Colonic mucosa (tissue), 4 donors: Measurements from ENCODE around the gene FLNC. TPM values are rescaled to one million over a fixed set of nuclear protein-coding genes. Genes with fewer than 3 reads are reported as not detected.

Experiments
- DNase-seq: peaks from one replicate; pipeline ENCODE4 v3.0.0-alpha.2; 2020
- H3K27ac ChIP-seq: fragments of 200-600 bp; one replicate; pipeline ENCODE4 v1.8.0; 2021
- H3K27me3 ChIP-seq: fragments of 200-600 bp; one replicate; pipeline ENCODE4 v1.8.0; 2021
- H3K36me3 ChIP-seq: fragments of 200-600 bp; one replicate; pipeline ENCODE4 v1.8.0; 2021
- H3K4me1 ChIP-seq: fragments of 200-600 bp; one replicate; pipeline ENCODE4 v1.8.0; 2021; ENCODE audit warnings: mild to moderate bottlenecking
- H3K4me3 ChIP-seq: fragments of 200-600 bp; one replicate; pipeline ENCODE4 v1.8.0; 2021
- H3K9ac ChIP-seq, 2 donors: one replicate each; pipeline ENCODE4 v1.7.0; 2013; ENCODE audit warnings: control low read depth in 2 of 2, low read depth in 2 of 2, low read length in 2 of 2
- H3K9me3 ChIP-seq: fragments of 200-600 bp; one replicate; pipeline ENCODE4 v1.8.0; 2021
- CTCF ChIP-seq: fragments of 200-600 bp; IDR thresholded peaks from one replicate; pipeline ENCODE4 v1.8.0; 2022; ENCODE audit warnings: antibody characterized with exemption, mild to moderate bottlenecking
- intact Hi-C: fragments of 100-400 bp; cut with DNase I; formaldehyde crosslinking; loops from one replicate; pipeline ENCODE4 v1.14.1; 2022
- total RNA-seq, 2 donors: library from RNA; stranded (reverse); fragmentation: NEBNext Ultra II Directional in 1 of 2; extraction: Animal tissue kit (Norgen Biotek cat#: 25700) in 1 of 2; gene quantifications; one replicate each; pipeline ENCODE4 v1.2.1, GENCODE V29; 2021
- donor health status: healthy.
- donor health status: DM: no; HTN: no; CAD: no.
- donor health status: DM: no; HTN: no; CAD: no.

Gene FLNC
- total RNA-seq, 2 donors from 2014 or later, result 4.5 to 88.6 TPM

- no peaks in the 10 kb centered on the region for H3K36me3 ChIP-seq
- H3K4me1 ChIP-seq, result no peaks in the 10 kb centered on the region
- H3K27me3 ChIP-seq, result no peaks in the 10 kb centered on the region
- intact Hi-C loops, result no loop called here
- TF ChIP-seq CTCF, result no peak
- H3K9ac ChIP-seq, result no peak overlapping the region
- DNase-seq, result no peak
- no peaks in the 10 kb centered on the region for H3K9me3 ChIP-seq
- H3K27ac ChIP-seq, result no peak overlapping the region
- no peak overlapping the region for H3K4me3 ChIP-seq
Observed at GRCh38 chr7:128847721-128848211, 17.6 kb downstream of the FLNC start.

GRCh38 chr7:128848289-128849155 lies 18.3 kb downstream of the FLNC start:
- Histone ChIP-seq H3K9me3 (no peaks in the 10 kb centered on the region), H3K27me3 (no peaks in the 10 kb centered on the region), H3K27ac (no peak overlapping the region), H3K4me3 (no peak overlapping the region), H3K4me1 (no peaks in the 10 kb centered on the region), H3K9ac (no peak overlapping the region), H3K36me3 (no peaks in the 10 kb centered on the region)
- TF ChIP-seq CTCF, result no peak
- no peak for DNase-seq
- intact Hi-C loops, result no loop called here

- Histone ChIP-seq H3K27ac (no peak overlapping the region), H3K9me3 (no peaks in the 10 kb centered on the region), H3K4me3 (no peak overlapping the region), H3K4me1 (no peaks in the 10 kb centered on the region), H3K36me3 (no peaks in the 10 kb centered on the region), H3K27me3 (no peaks in the 10 kb centered on the region), H3K9ac (no peak overlapping the region)
- DNase-seq, result no peak
- TF ChIP-seq CTCF, result no peak
- intact Hi-C loops, result no loop called here
Observed at GRCh38 chr7:128849156-128849515, 18.9 kb downstream of the FLNC start.

DNA sequence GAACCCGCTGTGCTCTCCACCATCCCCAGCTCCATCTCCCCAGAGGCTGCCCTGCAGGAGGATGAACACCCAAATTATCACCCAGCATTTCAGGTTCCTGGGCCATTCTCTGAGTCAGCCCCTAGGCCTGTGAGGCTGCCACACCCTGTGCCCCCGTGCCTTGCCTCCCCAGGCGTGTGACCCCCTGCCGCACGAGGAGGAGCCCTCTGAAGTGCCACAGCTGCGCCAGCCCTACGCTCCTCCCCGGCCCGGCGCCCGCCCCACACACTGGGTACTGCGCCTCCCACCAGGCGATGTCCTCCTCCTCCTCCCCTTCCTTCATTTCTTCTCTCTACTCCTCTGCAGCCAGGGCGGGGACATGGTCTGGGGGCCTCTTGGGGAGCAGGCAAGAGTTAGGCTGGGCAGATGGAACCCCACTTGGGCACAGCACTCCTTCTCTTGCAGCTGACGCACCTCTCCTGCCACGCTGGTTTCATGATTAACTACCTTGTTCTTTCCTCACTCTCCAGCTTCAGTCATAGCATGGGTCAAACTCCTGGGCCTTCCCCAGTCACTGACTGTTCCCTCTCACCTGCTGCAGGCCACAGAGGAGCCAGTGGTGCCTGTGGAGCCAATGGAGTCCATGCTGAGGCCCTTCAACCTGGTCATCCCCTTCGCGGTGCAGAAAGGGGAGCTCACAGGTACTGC lies 19.7 kb downstream of the FLNC start:
- no peak for TF ChIP-seq CTCF
- no peak for DNase-seq
- Histone ChIP-seq H3K4me3 (no peak overlapping the region), H3K27me3 (no peaks in the 10 kb centered on the region), H3K4me1 (no peaks in the 10 kb centered on the region), H3K9ac (no peak overlapping the region), H3K9me3 (no peaks in the 10 kb centered on the region), H3K36me3 (no peaks in the 10 kb centered on the region), H3K27ac (no peak overlapping the region)
- intact Hi-C loops, result no loop called here

DNA sequence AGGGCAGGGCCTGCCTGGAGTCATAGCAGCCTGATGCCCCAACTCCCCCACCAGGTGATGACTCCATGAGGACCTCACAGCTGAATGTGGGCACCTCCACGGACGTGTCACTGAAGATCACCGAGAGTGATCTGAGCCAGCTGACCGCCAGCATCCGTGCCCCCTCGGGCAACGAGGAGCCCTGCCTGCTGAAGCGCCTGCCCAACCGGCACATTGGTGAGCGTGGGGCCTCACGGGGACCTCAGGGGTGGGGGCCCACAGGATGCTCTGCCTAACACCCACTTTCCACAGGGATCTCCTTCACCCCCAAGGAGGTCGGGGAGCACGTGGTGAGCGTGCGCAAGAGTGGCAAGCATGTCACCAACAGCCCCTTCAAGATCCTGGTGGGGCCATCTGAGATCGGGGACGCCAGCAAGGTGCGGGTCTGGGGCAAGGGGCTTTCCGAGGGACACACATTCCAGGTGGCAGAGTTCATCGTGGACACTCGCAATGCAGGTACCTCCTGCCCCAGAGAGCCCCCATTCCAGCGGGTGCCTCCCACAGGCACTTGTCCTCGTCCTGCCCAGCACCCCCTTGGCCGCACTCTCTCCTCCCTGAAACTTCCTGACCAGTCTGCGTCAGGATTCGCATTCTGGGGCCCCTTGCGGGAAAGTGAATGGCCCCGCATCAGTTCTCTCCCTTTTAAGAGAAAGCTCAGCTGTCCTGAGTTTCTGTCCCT lies 22.5 kb downstream of the FLNC start:
- Histone ChIP-seq H3K4me3 (no peak overlapping the region), H3K9ac (no peak overlapping the region)
- TF ChIP-seq CTCF, result no peak

More for the DNA sequence above, 22.5 kb downstream of the FLNC start:
- Histone ChIP-seq H3K36me3 (no peaks in the 10 kb centered on the region), H3K4me1 (no peaks in the 10 kb centered on the region), H3K9me3 (no peaks in the 10 kb centered on the region), H3K27me3 (no peaks in the 10 kb centered on the region), H3K27ac (no peak overlapping the region)
- DNase-seq, result no peak
- intact Hi-C loops, result no loop called here
